Liver (tissue), 3 donors: ENCODE data around the gene PPP2R3B.

Experiments
- ATF3 ChIP-seq: IDR thresholded peaks from 2 replicates; pipeline ENCODE4 v1.6.1; 2016; ENCODE audit warnings: antibody characterized with exemption
- FOXA1 ChIP-seq: IDR thresholded peaks from 2 replicates; pipeline ENCODE4 v1.6.1; 2016; ENCODE audit warnings: antibody characterized with exemption
- JUND ChIP-seq, 2 donors: IDR thresholded peaks; 2 replicates each; pipeline ENCODE4 v1.6.1; 2016; ENCODE audit warnings: antibody characterized with exemption in 2 of 2
- MAX ChIP-seq: IDR thresholded peaks from 2 replicates; pipeline ENCODE4 v1.6.1; 2016; ENCODE audit warnings: antibody characterized with exemption
- NR2F2 ChIP-seq: IDR thresholded peaks from 2 replicates; pipeline ENCODE4 v1.6.1; 2016; ENCODE audit warnings: antibody characterized with exemption
- RAD21 ChIP-seq, 2 donors: IDR thresholded peaks; 2 replicates each; pipeline ENCODE4 v1.6.1; 2016; ENCODE audit warnings: antibody characterized with exemption in 2 of 2, mild to moderate bottlenecking in 2 of 2
- SP1 ChIP-seq: IDR thresholded peaks from 2 replicates; pipeline ENCODE4 v1.6.1; 2018; ENCODE audit warnings: antibody characterized with exemption, mild to moderate bottlenecking
- TAF1 ChIP-seq: conservative IDR thresholded peaks from 2 replicates; pipeline ENCODE4 v1.6.1; 2016; ENCODE audit warnings: antibody characterized with exemption, mild to moderate bottlenecking
- YY1 ChIP-seq: IDR thresholded peaks from 2 replicates; pipeline ENCODE4 v1.6.1; 2016; ENCODE audit warnings: antibody characterized with exemption, mild to moderate bottlenecking
- TF ChIP-seq, protein P1 (sequence below): fragments of 150-350 bp; IDR thresholded peaks from 2 replicates; pipeline ENCODE4 v1.5.1; 2017; ENCODE audit warnings: improper control_type of control experiment, low read depth, low read length; ENCODE audit not compliant: missing input control
- TF ChIP-seq, protein P2 (sequence below): IDR thresholded peaks from 2 replicates; pipeline ENCODE4 v1.6.1; 2016; ENCODE audit warnings: antibody characterized with exemption
- TF ChIP-seq, protein P3 (sequence below): IDR thresholded peaks from 2 replicates; pipeline ENCODE4 v1.6.1; 2016; ENCODE audit warnings: antibody characterized with exemption, mild to moderate bottlenecking
- donor health status: healthy.
- donor health status: healthy.

DNA sequence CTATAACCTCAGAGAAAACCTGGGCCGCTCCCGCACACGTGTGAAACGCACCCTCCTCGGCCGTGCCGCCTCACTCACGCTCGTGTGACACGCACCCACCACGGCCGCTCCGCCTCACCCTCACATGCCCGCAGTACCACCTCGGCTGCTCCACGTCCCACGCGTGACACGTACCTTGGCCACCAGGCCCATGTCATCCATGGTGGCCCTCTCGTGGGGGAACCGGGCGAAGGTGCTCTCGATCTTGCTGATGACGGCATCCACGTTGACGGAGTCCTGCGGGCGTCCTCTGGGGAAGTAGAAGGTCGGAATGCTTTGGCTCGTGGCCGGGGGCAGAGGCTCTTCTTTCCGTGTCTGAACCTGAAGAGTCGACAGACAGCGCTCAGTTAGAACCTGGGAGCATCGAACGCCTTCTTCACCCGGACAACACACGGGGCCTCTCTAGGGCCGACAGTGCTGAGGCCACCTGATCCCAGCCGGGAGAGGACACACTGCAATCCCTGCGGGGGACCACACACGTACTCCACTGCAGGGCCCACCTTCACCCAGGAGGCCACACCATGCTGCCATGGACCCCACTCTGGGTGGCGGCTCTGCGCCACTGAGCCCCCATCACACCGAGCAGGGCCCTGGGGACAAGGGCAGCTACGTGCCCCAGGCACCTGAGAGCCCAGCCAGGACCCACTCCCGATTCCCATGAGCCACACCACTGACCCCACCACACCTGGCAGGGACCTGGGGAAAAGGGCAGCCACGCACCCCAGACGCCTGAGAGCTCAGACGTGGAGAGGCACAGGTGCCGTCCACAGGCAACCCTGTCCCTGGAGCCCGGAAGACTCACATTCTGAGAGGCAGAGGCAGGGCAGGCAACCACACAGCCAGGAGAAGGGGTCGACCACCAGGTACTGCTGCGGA lies 25.2 kb downstream of the PPP2R3B start:
- TF ChIP-seq, protein P1, sequence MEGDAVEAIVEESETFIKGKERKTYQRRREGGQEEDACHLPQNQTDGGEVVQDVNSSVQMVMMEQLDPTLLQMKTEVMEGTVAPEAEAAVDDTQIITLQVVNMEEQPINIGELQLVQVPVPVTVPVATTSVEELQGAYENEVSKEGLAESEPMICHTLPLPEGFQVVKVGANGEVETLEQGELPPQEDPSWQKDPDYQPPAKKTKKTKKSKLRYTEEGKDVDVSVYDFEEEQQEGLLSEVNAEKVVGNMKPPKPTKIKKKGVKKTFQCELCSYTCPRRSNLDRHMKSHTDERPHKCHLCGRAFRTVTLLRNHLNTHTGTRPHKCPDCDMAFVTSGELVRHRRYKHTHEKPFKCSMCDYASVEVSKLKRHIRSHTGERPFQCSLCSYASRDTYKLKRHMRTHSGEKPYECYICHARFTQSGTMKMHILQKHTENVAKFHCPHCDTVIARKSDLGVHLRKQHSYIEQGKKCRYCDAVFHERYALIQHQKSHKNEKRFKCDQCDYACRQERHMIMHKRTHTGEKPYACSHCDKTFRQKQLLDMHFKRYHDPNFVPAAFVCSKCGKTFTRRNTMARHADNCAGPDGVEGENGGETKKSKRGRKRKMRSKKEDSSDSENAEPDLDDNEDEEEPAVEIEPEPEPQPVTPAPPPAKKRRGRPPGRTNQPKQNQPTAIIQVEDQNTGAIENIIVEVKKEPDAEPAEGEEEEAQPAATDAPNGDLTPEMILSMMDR = no peak
- TF ChIP-seq, protein P2, sequence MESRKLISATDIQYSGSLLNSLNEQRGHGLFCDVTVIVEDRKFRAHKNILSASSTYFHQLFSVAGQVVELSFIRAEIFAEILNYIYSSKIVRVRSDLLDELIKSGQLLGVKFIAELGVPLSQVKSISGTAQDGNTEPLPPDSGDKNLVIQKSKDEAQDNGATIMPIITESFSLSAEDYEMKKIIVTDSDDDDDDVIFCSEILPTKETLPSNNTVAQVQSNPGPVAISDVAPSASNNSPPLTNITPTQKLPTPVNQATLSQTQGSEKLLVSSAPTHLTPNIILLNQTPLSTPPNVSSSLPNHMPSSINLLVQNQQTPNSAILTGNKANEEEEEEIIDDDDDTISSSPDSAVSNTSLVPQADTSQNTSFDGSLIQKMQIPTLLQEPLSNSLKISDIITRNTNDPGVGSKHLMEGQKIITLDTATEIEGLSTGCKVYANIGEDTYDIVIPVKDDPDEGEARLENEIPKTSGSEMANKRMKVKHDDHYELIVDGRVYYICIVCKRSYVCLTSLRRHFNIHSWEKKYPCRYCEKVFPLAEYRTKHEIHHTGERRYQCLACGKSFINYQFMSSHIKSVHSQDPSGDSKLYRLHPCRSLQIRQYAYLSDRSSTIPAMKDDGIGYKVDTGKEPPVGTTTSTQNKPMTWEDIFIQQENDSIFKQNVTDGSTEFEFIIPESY = no peak
- TF ChIP-seq, protein P3, sequence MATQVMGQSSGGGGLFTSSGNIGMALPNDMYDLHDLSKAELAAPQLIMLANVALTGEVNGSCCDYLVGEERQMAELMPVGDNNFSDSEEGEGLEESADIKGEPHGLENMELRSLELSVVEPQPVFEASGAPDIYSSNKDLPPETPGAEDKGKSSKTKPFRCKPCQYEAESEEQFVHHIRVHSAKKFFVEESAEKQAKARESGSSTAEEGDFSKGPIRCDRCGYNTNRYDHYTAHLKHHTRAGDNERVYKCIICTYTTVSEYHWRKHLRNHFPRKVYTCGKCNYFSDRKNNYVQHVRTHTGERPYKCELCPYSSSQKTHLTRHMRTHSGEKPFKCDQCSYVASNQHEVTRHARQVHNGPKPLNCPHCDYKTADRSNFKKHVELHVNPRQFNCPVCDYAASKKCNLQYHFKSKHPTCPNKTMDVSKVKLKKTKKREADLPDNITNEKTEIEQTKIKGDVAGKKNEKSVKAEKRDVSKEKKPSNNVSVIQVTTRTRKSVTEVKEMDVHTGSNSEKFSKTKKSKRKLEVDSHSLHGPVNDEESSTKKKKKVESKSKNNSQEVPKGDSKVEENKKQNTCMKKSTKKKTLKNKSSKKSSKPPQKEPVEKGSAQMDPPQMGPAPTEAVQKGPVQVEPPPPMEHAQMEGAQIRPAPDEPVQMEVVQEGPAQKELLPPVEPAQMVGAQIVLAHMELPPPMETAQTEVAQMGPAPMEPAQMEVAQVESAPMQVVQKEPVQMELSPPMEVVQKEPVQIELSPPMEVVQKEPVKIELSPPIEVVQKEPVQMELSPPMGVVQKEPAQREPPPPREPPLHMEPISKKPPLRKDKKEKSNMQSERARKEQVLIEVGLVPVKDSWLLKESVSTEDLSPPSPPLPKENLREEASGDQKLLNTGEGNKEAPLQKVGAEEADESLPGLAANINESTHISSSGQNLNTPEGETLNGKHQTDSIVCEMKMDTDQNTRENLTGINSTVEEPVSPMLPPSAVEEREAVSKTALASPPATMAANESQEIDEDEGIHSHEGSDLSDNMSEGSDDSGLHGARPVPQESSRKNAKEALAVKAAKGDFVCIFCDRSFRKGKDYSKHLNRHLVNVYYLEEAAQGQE = no peak
- TF ChIP-seq FOXA1 = no peak
- no peak for TF ChIP-seq ATF3
- no peak for TF ChIP-seq YY1
- no peak for TF ChIP-seq MAX
- no peak for TF ChIP-seq TAF1
- no peak for TF ChIP-seq SP1
- TF ChIP-seq JUND (IDR thresholded peaks at IDR 0.05) = no peak
- no peak for TF ChIP-seq NR2F2
- TF ChIP-seq RAD21 (IDR thresholded peaks at IDR 0.05) = no peak
